ENCODE data around the gene PAQR4. TPM values are rescaled to one million over a fixed set of nuclear protein-coding genes. Genes with fewer than 3 reads are reported as not detected.

The PAQR4 gene
- total and polyA plus RNA-seq, 2 donors from 2014 or later = 3.5 to 5.9 TPM

- FAIRE-seq (no peak), DNase-seq (no peak)
- H3K27ac ChIP-seq (ENCODE audit: low read depth in 2 of 2, low read length in 2 of 2) = no peak overlapping the region
- H3K4me3 ChIP-seq (ENCODE audit: low read length in 3 of 3) = no peak overlapping the region
- H3K27me3 ChIP-seq (ENCODE audit: control insufficient read depth, insufficient read depth, low read length) = peaks cover 7% of the 10 kb centered on the region
- no peak overlapping the region for H3K9ac ChIP-seq (ENCODE audit: low read length in 3 of 3)
- no peaks in the 10 kb centered on the region for H3K36me3 ChIP-seq (ENCODE audit: control insufficient read depth in 2 of 3, insufficient read depth in 3 of 3, low read length in 3 of 3)
- TF ChIP-seq CTCF (IDR thresholded peaks at IDR 0.05; ENCODE audit: borderline replicate concordance, extremely low read depth, insufficient read depth) = no peak
- intact Hi-C loops (cut with DNase I) = no loop called here
- H3K9me3 ChIP-seq (ENCODE audit: control insufficient read depth in 2 of 3, insufficient read depth in 1 of 3, low read length in 3 of 3) = no peaks in the 10 kb centered on the region
- H3K4me1 ChIP-seq (ENCODE audit: control insufficient read depth in 2 of 3, insufficient read depth in 2 of 3, low read depth in 1 of 3, low read length in 3 of 3) = peaks cover 0 to 3% (median 0%) of the 10 kb centered on the region in 3 donors
These were observed 45.0 kb downstream of the PAQR4 start for GRCh38 chr16:3013998-3014690.

GRCh38 chr16:3014971-3015370, 45.8 kb downstream of the PAQR4 start:
- Histone ChIP-seq H3K27me3 (ENCODE audit: control insufficient read depth, insufficient read depth, low read length) (peaks cover 7% of the 10 kb centered on the region), H3K9ac (ENCODE audit: low read length in 3 of 3) (no peak overlapping the region), H3K36me3 (ENCODE audit: control insufficient read depth in 2 of 3, insufficient read depth in 3 of 3, low read length in 3 of 3) (no peaks in the 10 kb centered on the region), H3K27ac (ENCODE audit: low read depth in 2 of 2, low read length in 2 of 2) (no peak overlapping the region), H3K9me3 (ENCODE audit: control insufficient read depth in 2 of 3, insufficient read depth in 1 of 3, low read length in 3 of 3) (no peaks in the 10 kb centered on the region), H3K4me3 (ENCODE audit: low read length in 3 of 3) (no peak overlapping the region), H3K4me1 (ENCODE audit: control insufficient read depth in 2 of 3, insufficient read depth in 2 of 3, low read depth in 1 of 3, low read length in 3 of 3) (peaks cover 0 to 6% (median 0%) of the 10 kb centered on the region in 3 donors)
- DNase-seq (no peak), FAIRE-seq (no peak)
- intact Hi-C loops (cut with DNase I) = no loop called here
- TF ChIP-seq CTCF (IDR thresholded peaks at IDR 0.05; ENCODE audit: borderline replicate concordance, extremely low read depth, insufficient read depth) = no peak

- H3K27me3 ChIP-seq (ENCODE audit: control insufficient read depth, insufficient read depth, low read length) = peaks cover 7% of the 10 kb centered on the region
- H3K9ac ChIP-seq (ENCODE audit: low read length in 3 of 3) = no peak overlapping the region
- intact Hi-C loops (cut with DNase I) = no loop called here
- H3K27ac ChIP-seq (ENCODE audit: low read depth in 2 of 2, low read length in 2 of 2) = no peak overlapping the region
- H3K4me1 ChIP-seq (ENCODE audit: control insufficient read depth in 2 of 3, insufficient read depth in 2 of 3, low read depth in 1 of 3, low read length in 3 of 3) = peaks cover 0 to 6% (median 5%) of the 10 kb centered on the region in 3 donors
- H3K36me3 ChIP-seq (ENCODE audit: control insufficient read depth in 2 of 3, insufficient read depth in 3 of 3, low read length in 3 of 3) = no peaks in the 10 kb centered on the region
- FAIRE-seq (no peak), DNase-seq (no peak)
- no peaks in the 10 kb centered on the region for H3K9me3 ChIP-seq (ENCODE audit: control insufficient read depth in 2 of 3, insufficient read depth in 1 of 3, low read length in 3 of 3)
- TF ChIP-seq CTCF (IDR thresholded peaks at IDR 0.05; ENCODE audit: borderline replicate concordance, extremely low read depth, insufficient read depth) = no peak
- no peak overlapping the region for H3K4me3 ChIP-seq (ENCODE audit: low read length in 3 of 3)
These were observed 46.8 kb downstream of the PAQR4 start for GRCh38 chr16:3015865-3016521.
